CD8-positive, alpha-beta memory T cell (primary cell): ENCODE results near the gene LMF1. TPM values are rescaled to one million over a fixed set of nuclear protein-coding genes. Genes with fewer than 3 reads are reported as not detected.

ENCODE experiments used
- CTCF ChIA-PET: fragments of 350-600 bp; sonication (Branson Sonifier 250); formaldehyde crosslinking; loops from one replicate; lab custom pipeline; 2021; ENCODE audit warnings: antibody characterized with exemption; lab: Charles Lee
- POLR2A ChIA-PET: fragments of 350-600 bp; sonication (Branson Sonifier 250); formaldehyde crosslinking; loops from one replicate; lab custom pipeline; 2021; ENCODE audit warnings: antibody characterized with exemption; lab: Charles Lee
- DNase-seq, 5 donors: peaks; one replicate each; pipeline versions ENCODE4 v3.0.0 to v3.0.0-alpha.2; 2020 to 2022; ENCODE audit warnings: mixed read lengths in 1 of 5
- H3K27ac ChIP-seq: one replicate; pipeline ENCODE4 v1.7.0; 2013; ENCODE audit warnings: low read depth, mild to moderate bottlenecking, low read length, moderate library complexity
- H3K27me3 ChIP-seq: 2 replicates; pipeline ENCODE4 v1.7.0; 2013; ENCODE audit warnings: low read length, mild to moderate bottlenecking; ENCODE audit not compliant: insufficient read depth, poor library complexity, severe bottlenecking
- H3K36me3 ChIP-seq: 2 replicates; pipeline ENCODE4 v1.7.0; 2013; ENCODE audit warnings: mild to moderate bottlenecking, low read length, moderate library complexity; ENCODE audit not compliant: insufficient read depth
- H3K4me1 ChIP-seq: 2 replicates; pipeline ENCODE4 v1.7.0; 2013; ENCODE audit warnings: mild to moderate bottlenecking, low read length, moderate library complexity; ENCODE audit not compliant: insufficient read depth
- H3K4me3 ChIP-seq: 2 replicates; pipeline ENCODE4 v1.7.0; 2013; ENCODE audit warnings: mild to moderate bottlenecking, low read length
- H3K9me3 ChIP-seq: 2 replicates; pipeline ENCODE4 v1.7.0; 2013; ENCODE audit warnings: mild to moderate bottlenecking, low read length
- H3K27ac Mint-ChIP-seq, 8 donors: one replicate each; pipeline ENCODE4 v1.8.0; 2020 to 2021; ENCODE audit warnings: mixed read lengths in 8 of 8, mild to moderate bottlenecking in 6 of 8, inconsistent platforms in 3 of 8, moderate library complexity in 3 of 8
- H3K27me3 Mint-ChIP-seq, 2 donors: one replicate each; pipeline ENCODE4 v1.8.0; 2020 to 2021; ENCODE audit warnings: mixed read lengths in 2 of 2, mild to moderate bottlenecking in 1 of 2, moderate library complexity in 1 of 2
- H3K36me3 Mint-ChIP-seq, 3 donors: one replicate each; pipeline ENCODE4 v1.8.0; 2020 to 2021; ENCODE audit warnings: mixed read lengths in 3 of 3, inconsistent platforms in 1 of 3, mild to moderate bottlenecking in 1 of 3
- H3K4me1 Mint-ChIP-seq, 3 donors: one replicate each; pipeline ENCODE4 v1.8.0; 2020 to 2021; ENCODE audit warnings: mixed read lengths in 3 of 3, inconsistent platforms in 1 of 3, mild to moderate bottlenecking in 1 of 3
- H3K4me3 Mint-ChIP-seq, 7 donors: one replicate each; pipeline ENCODE4 v1.8.0; 2020 to 2021; ENCODE audit warnings: mixed read lengths in 7 of 7, mild to moderate bottlenecking in 6 of 7, moderate library complexity in 4 of 7, inconsistent platforms in 2 of 7
- H3K9me3 Mint-ChIP-seq, 5 donors: one replicate each; pipeline ENCODE4 v1.8.0; 2020 to 2022; ENCODE audit warnings: mixed read lengths in 5 of 5, mild to moderate bottlenecking in 3 of 5, moderate library complexity in 2 of 5, inconsistent platforms in 1 of 5
- polyA plus RNA-seq: library from polyadenylated mRNA; unstranded; fragments of 300-500 nt; fragmentation: Illumina TruSeq; gene quantifications from one replicate; pipeline ENCODE4 v1.2.3, GENCODE V29; 2021
- total RNA-seq, 2 experiments: library from RNA; stranded (reverse); gene quantifications; one replicate each; pipeline ENCODE4 v1.2.3, GENCODE V29; 2021

LMF1 gene
- total and polyA plus RNA-seq, 3 experiments from 2014 or later: 11.7 to 15.8 (median 14.0) TPM

GRCh38 chr16:986925-987582, 16.3 kb upstream of the LMF1 start:
- Mint-ChIP-seq H3K9me3 (no peaks in the 10 kb centered on the region), H3K36me3 (no peaks in the 10 kb centered on the region), H3K4me3 (peak overlapping the region in 1 of 7 donors; percentile 66), H3K4me1 (no peaks in the 10 kb centered on the region), H3K27me3 (peaks cover 0 to 5% of the 10 kb centered on the region in 2 donors), H3K27ac (no peak overlapping the region)
- no peak for DNase-seq
- Histone ChIP-seq H3K36me3 (no peaks in the 10 kb centered on the region), H3K27ac (no peak overlapping the region), H3K4me1 (peaks cover 4% of the 10 kb centered on the region), H3K4me3 (no peak overlapping the region), H3K27me3 (no peaks in the 10 kb centered on the region), H3K9me3 (no peaks in the 10 kb centered on the region)
- POLR2A ChIA-PET: no interaction called here
- CTCF ChIA-PET: no interaction called here

GRCh38 chr16:986411-986810, 15.6 kb upstream of the LMF1 start:
- Histone ChIP-seq H3K4me3 (no peak overlapping the region), H3K4me1 (peaks cover 4% of the 10 kb centered on the region), H3K9me3 (no peaks in the 10 kb centered on the region), H3K36me3 (no peaks in the 10 kb centered on the region), H3K27me3 (no peaks in the 10 kb centered on the region), H3K27ac (no peak overlapping the region)
- POLR2A ChIA-PET: no interaction called here
- H3K27ac Mint-ChIP-seq: no peak overlapping the region
- no peaks in the 10 kb centered on the region for H3K4me1 Mint-ChIP-seq
- no peaks in the 10 kb centered on the region for H3K36me3 Mint-ChIP-seq
- CTCF ChIA-PET: no interaction called here
- DNase-seq: no peak
- no peaks in the 10 kb centered on the region for H3K9me3 Mint-ChIP-seq
- H3K4me3 Mint-ChIP-seq: peak overlapping the region in 1 of 7 donors; percentile 7
- peaks cover 0 to 5% of the 10 kb centered on the region in 2 donors for H3K27me3 Mint-ChIP-seq

GRCh38 chr16:985646-986400, 15.0 kb upstream of the LMF1 start:
- Histone ChIP-seq H3K36me3 (no peaks in the 10 kb centered on the region), H3K27me3 (no peaks in the 10 kb centered on the region), H3K27ac (no peak overlapping the region), H3K9me3 (no peaks in the 10 kb centered on the region), H3K4me3 (no peak overlapping the region), H3K4me1 (peaks cover 4% of the 10 kb centered on the region)
- DNase-seq: no peak
- Mint-ChIP-seq H3K27me3 (peaks cover 0 to 5% of the 10 kb centered on the region in 2 donors), H3K9me3 (peaks cover 0 to 2% (median 0%) of the 10 kb centered on the region in 5 donors), H3K4me1 (no peaks in the 10 kb centered on the region), H3K36me3 (no peaks in the 10 kb centered on the region), H3K4me3 (peak overlapping the region in 1 of 7 donors; percentile 7), H3K27ac (no peak overlapping the region)
- POLR2A ChIA-PET: no interaction called here
- CTCF ChIA-PET: interaction anchor here (1.5 kb wide), 1 partner anchor 10 kb away, joined by 4 read pairs; no protein-coding TSS in a partner anchor

- H3K4me1 ChIP-seq: peaks cover 4% of the 10 kb centered on the region
- H3K9me3 ChIP-seq: no peaks in the 10 kb centered on the region
- H3K4me3 ChIP-seq: no peak overlapping the region
- POLR2A ChIA-PET: no interaction called here
- DNase-seq: no peak
- no peak overlapping the region for H3K27ac Mint-ChIP-seq
- no peaks in the 10 kb centered on the region for H3K36me3 Mint-ChIP-seq
- CTCF ChIA-PET: interaction anchor here (1.5 kb wide), 1 partner anchor 11 kb away, joined by 4 read pairs; no protein-coding TSS in a partner anchor
- no peaks in the 10 kb centered on the region for H3K36me3 ChIP-seq
- no peak overlapping the region for H3K4me3 Mint-ChIP-seq
- H3K9me3 Mint-ChIP-seq: peaks cover 0 to 2% (median 0%) of the 10 kb centered on the region in 5 donors
- H3K27me3 ChIP-seq: peaks cover under 1% of the 10 kb centered on the region
- H3K4me1 Mint-ChIP-seq: no peaks in the 10 kb centered on the region
- peaks cover 0 to 5% of the 10 kb centered on the region in 2 donors for H3K27me3 Mint-ChIP-seq
- no peak overlapping the region for H3K27ac ChIP-seq
Observed at GRCh38 chr16:984736-985636, 14.2 kb upstream of the LMF1 start.

GRCh38 chr16:984121-984694, 13.4 kb upstream of the LMF1 start:
- peaks cover 0 to 1% (median 0%) of the 10 kb centered on the region in 3 donors for H3K4me1 Mint-ChIP-seq
- no peak overlapping the region for H3K4me3 ChIP-seq
- H3K27ac ChIP-seq: no peak overlapping the region
- peaks cover 6% of the 10 kb centered on the region for H3K27me3 ChIP-seq
- H3K27me3 Mint-ChIP-seq: peaks cover 0 to 5% of the 10 kb centered on the region in 2 donors
- H3K36me3 ChIP-seq: no peaks in the 10 kb centered on the region
- H3K4me1 ChIP-seq: peaks cover 4% of the 10 kb centered on the region
- H3K4me3 Mint-ChIP-seq: no peak overlapping the region
- no peak for DNase-seq
- POLR2A ChIA-PET: no interaction called here
- H3K36me3 Mint-ChIP-seq: no peaks in the 10 kb centered on the region
- no peaks in the 10 kb centered on the region for H3K9me3 ChIP-seq
- H3K27ac Mint-ChIP-seq: no peak overlapping the region
- H3K9me3 Mint-ChIP-seq: peaks cover 0 to 2% (median 0%) of the 10 kb centered on the region in 5 donors
- CTCF ChIA-PET: interaction anchor here (1.5 kb wide), 1 partner anchor 12 kb away, joined by 4 read pairs; no protein-coding TSS in a partner anchor

DNA sequence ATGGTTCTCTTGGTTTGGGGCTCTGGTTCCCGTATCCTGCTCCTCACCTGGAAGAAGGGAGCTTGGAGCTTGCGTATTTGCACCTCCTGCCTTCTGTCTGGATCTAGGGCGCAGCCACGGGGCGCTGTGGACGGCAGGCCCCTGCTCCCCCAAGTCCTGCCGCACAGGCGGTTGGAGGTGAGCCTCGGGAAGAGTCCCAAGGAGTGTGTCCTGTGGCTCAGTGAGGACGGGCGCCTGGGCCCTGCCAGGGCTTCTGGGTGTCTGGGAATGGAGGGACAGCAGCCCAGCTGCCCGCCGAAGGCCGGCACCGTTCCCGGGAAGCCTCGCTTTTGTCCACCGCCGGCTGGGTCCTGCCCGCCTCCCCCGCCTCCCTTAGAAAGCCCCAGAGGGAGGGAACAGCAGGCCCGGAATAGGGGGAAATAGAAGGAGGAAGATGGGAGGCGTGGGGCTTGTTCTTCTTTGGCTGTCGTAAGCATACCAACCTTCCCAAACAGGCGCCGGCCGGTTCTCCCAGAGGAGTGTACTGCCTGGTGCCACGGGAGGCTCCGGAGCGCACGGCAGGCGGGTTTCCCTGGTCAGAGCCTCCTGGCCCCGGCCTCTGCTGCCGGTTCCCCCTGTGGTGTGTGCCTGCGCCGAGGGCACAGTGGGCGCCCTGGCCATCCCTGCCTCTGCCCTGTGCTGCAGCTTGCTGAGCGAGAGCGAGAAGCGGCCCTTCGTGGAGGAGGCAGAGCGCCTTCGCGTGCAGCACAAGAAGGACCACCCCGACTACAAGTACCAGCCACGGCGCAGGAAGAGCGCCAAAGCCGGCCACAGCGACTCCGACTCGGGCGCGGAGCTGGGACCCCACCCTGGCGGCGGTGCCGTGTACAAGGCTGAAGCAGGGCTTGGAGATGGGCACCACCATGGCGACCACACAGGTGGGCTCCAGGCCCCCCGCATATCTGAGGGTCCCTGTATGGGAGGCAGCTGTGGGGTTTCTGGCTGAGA, 12.6 kb upstream of the LMF1 start:
- H3K27ac ChIP-seq: no peak overlapping the region
- H3K4me3 Mint-ChIP-seq: peak overlapping the region in 6 of 7 donors; percentile 24 to 66 (median 58)
- H3K9me3 ChIP-seq: no peaks in the 10 kb centered on the region
- peak overlapping the region in 1 of 8 donors; percentile 46 for H3K27ac Mint-ChIP-seq
- no peak for DNase-seq
- POLR2A ChIA-PET: no interaction called here
- H3K27me3 Mint-ChIP-seq: peaks cover 0 to 6% of the 10 kb centered on the region in 2 donors
- peaks cover 0 to 1% (median 0%) of the 10 kb centered on the region in 3 donors for H3K4me1 Mint-ChIP-seq
- peaks cover 6% of the 10 kb centered on the region for H3K27me3 ChIP-seq
- no peak overlapping the region for H3K4me3 ChIP-seq
- H3K9me3 Mint-ChIP-seq: peaks cover 0 to 2% (median 0%) of the 10 kb centered on the region in 5 donors
- CTCF ChIA-PET: interaction anchor here (1.7 kb wide), 1 partner anchor 12 kb away, joined by 4 read pairs; no protein-coding TSS in a partner anchor
- H3K4me1 ChIP-seq: peaks cover 4% of the 10 kb centered on the region
- H3K36me3 ChIP-seq: no peaks in the 10 kb centered on the region
- no peaks in the 10 kb centered on the region for H3K36me3 Mint-ChIP-seq
